NT2/D1 (cell line): ENCODE data around the gene C1orf115.
A peak's percentile ranks its signal among the peaks of the same experiment; 100 is the strongest.
"Not testable (repeated sequence)": the region's sequence is repeated elsewhere in the genome, so short reads cannot be mapped to it uniquely, and the experiment has no call there.

Experiments used
- DNase-seq: peaks from one replicate; pipeline ENCODE4 v3.0.0-alpha.2; 2011; ENCODE audit warnings: low read depth, low spot score
- H3K27me3 ChIP-seq: 2 replicates; pipeline ENCODE4 v1.6.0; 2011; ENCODE audit warnings: mild to moderate bottlenecking; ENCODE audit not compliant: insufficient read length, insufficient read depth
- H3K36me3 ChIP-seq: 2 replicates; pipeline ENCODE4 v1.6.1; 2011; ENCODE audit warnings: mild to moderate bottlenecking, low read length, mixed read lengths; ENCODE audit not compliant: insufficient read depth, insufficient read length
- H3K4me1 ChIP-seq: 2 replicates; pipeline ENCODE4 v1.5.1; 2011; ENCODE audit not compliant: insufficient read depth, insufficient read length
- H3K4me3 ChIP-seq: 2 replicates; pipeline ENCODE4 v1.5.1; 2011; ENCODE audit warnings: low read depth; ENCODE audit not compliant: insufficient read length
- H3K9ac ChIP-seq: 2 replicates; pipeline ENCODE4 v1.6.0; 2011; ENCODE audit warnings: low read depth; ENCODE audit not compliant: insufficient read length
- H3K9me3 ChIP-seq: 2 replicates; pipeline ENCODE4 v1.5.1; 2011; ENCODE audit warnings: mild to moderate bottlenecking, low read length; ENCODE audit not compliant: insufficient read depth
- SUZ12 ChIP-seq: IDR thresholded peaks from 2 replicates; pipeline ENCODE4 v1.6.1; 2011; ENCODE audit not compliant: insufficient read length, insufficient read depth; ENCODE audit errors: extremely low read depth
- YY1 ChIP-seq: IDR thresholded peaks from 2 replicates; pipeline ENCODE4 v1.6.1; 2011; ENCODE audit not compliant: insufficient read length, insufficient read depth
- ZNF274 ChIP-seq: IDR thresholded peaks from 2 replicates; pipeline ENCODE4 v1.6.1; 2011; ENCODE audit warnings: mild to moderate bottlenecking, low read depth, low read length

The C1orf115 gene

GRCh38 chr1:220727519-220727918, 37.4 kb downstream of the C1orf115 start:
- Histone ChIP-seq H3K36me3 (no peaks in the 10 kb centered on the region), H3K9me3 (no peaks in the 10 kb centered on the region), H3K9ac (no peak overlapping the region), H3K4me3 (no peak overlapping the region), H3K27me3 (no peaks in the 10 kb centered on the region), H3K4me1 (no peaks in the 10 kb centered on the region)
- TF ChIP-seq SUZ12 (no peak), ZNF274 (no peak), YY1 (no peak)
- no peak for DNase-seq

- Histone ChIP-seq H3K4me3 (no peak overlapping the region), H3K4me1 (no peaks in the 10 kb centered on the region), H3K9ac (no peak overlapping the region), H3K27me3 (no peaks in the 10 kb centered on the region), H3K9me3 (no peaks in the 10 kb centered on the region), H3K36me3 (no peaks in the 10 kb centered on the region)
- no peak for DNase-seq
- TF ChIP-seq SUZ12, result no peak
- TF ChIP-seq ZNF274, result no peak
- TF ChIP-seq YY1, result no peak
Measured at GRCh38 chr1:220730486-220730885, 40.3 kb downstream of the C1orf115 start.

- no peak for TF ChIP-seq SUZ12
- TF ChIP-seq YY1, result no peak
- no peak for TF ChIP-seq ZNF274
- Histone ChIP-seq H3K4me3 (no peak overlapping the region), H3K9ac (no peak overlapping the region), H3K36me3 (no peaks in the 10 kb centered on the region), H3K4me1 (no peaks in the 10 kb centered on the region), H3K9me3 (no peaks in the 10 kb centered on the region), H3K27me3 (no peaks in the 10 kb centered on the region)
- no peak for DNase-seq
Measured at GRCh38 chr1:220732137-220732536, 42.0 kb downstream of the C1orf115 start.

GRCh38 chr1:220732621-220733020, 42.5 kb downstream of the C1orf115 start:
- DNase-seq, result no peak
- H3K9ac ChIP-seq, result no peak overlapping the region
- H3K4me1 ChIP-seq, result no peaks in the 10 kb centered on the region
- H3K4me3 ChIP-seq, result no peak overlapping the region
- TF ChIP-seq SUZ12 (no peak), YY1 (no peak), ZNF274 (no peak)
- no peaks in the 10 kb centered on the region for H3K36me3 ChIP-seq
- H3K27me3 ChIP-seq, result no peaks in the 10 kb centered on the region
- H3K9me3 ChIP-seq, result no peaks in the 10 kb centered on the region

GRCh38 chr1:220733086-220733601, 43.0 kb downstream of the C1orf115 start:
- H3K4me1 ChIP-seq, result no peaks in the 10 kb centered on the region
- no peak overlapping the region for H3K9ac ChIP-seq
- no peaks in the 10 kb centered on the region for H3K36me3 ChIP-seq
- H3K27me3 ChIP-seq, result no peaks in the 10 kb centered on the region
- TF ChIP-seq ZNF274, result no peak
- TF ChIP-seq YY1, result no peak
- no peak for TF ChIP-seq SUZ12
- DNase-seq, result peak; percentile 87
- H3K9me3 ChIP-seq, result no peaks in the 10 kb centered on the region
- no peak overlapping the region for H3K4me3 ChIP-seq

- H3K9me3 ChIP-seq, result no peaks in the 10 kb centered on the region
- no peak for DNase-seq
- H3K4me1 ChIP-seq, result no peaks in the 10 kb centered on the region
- no peak overlapping the region for H3K4me3 ChIP-seq
- no peaks in the 10 kb centered on the region for H3K27me3 ChIP-seq
- H3K36me3 ChIP-seq, result no peaks in the 10 kb centered on the region
- H3K9ac ChIP-seq, result no peak overlapping the region
- TF ChIP-seq SUZ12 (no peak), ZNF274 (no peak), YY1 (no peak)
Measured at GRCh38 chr1:220734571-220735326, 44.6 kb downstream of the C1orf115 start.

- not testable (repeated sequence) for H3K4me3 ChIP-seq, H3K36me3 ChIP-seq, H3K9me3 ChIP-seq, DNase-seq, H3K27me3 ChIP-seq, H3K9ac ChIP-seq, H3K4me1 ChIP-seq
Measured at GRCh38 chr1:220736283-220736682, 46.1 kb downstream of the C1orf115 start.
